ENCODE results near the gene DNAH12.

DNA sequence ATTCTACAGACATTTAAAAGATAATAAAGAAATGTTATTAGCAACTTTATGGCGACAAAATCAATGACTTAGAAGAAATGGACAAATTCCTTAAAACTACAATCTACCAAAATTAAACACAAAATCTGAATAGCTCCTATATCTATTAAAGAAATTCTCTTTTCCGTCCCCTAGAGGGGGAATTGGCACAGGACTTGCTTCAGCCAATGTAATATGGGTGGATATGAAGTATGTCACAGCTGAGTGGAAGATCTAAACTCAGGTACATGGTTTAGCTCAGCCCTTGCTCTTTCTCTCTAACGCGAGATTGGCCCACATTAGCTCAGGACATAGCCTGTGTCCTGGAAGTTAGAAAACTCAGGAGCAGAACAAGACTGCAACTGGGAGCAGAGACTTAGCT lies 79.3 kb downstream of the DNAH12 start:
- no peak for TF ChIP-seq CTCF (IDR thresholded peaks at IDR 0.05; ENCODE audit: insufficient read depth, low read depth, low read length)
- TF ChIP-seq EZH2 (IDR thresholded peaks at IDR 0.05; ENCODE audit: insufficient read depth, low read length), result no peak

All from astrocyte (in vitro differentiated cells and primary cell).